Fibroblast of the aortic adventitia (primary cell): Measurements from ENCODE around the gene COLEC11. TPM values are rescaled to one million over a fixed set of nuclear protein-coding genes. Genes with fewer than 3 reads are reported as not detected.

Experiments
- DNase-seq: peaks from one replicate; pipeline ENCODE4 v3.0.0-alpha.2; 2010; ENCODE audit warnings: low read depth
- H3K4me3 ChIP-seq: 2 replicates; pipeline ENCODE4 v1.5.1; 2011; ENCODE audit warnings: low read depth, mild to moderate bottlenecking, control low read depth, low read length, moderate library complexity
- total RNA-seq: library from RNA; depleted of rRNA; stranded (reverse); fragments of >200 nt; gene quantifications from 2 replicates; pipeline ENCODE4 v1.2.3, GENCODE V29; 2012; ENCODE audit warnings: low replicate concordance
- TF ChIP-seq, protein P1 (sequence below): IDR thresholded peaks from 2 replicates; pipeline ENCODE4 v1.5.1; 2011; ENCODE audit warnings: mild to moderate bottlenecking, low read length, control low read depth, inconsistent platforms; ENCODE audit not compliant: insufficient read depth

The COLEC11 gene
- total RNA-seq, 1 donor, result 0.09 TPM

DNA sequence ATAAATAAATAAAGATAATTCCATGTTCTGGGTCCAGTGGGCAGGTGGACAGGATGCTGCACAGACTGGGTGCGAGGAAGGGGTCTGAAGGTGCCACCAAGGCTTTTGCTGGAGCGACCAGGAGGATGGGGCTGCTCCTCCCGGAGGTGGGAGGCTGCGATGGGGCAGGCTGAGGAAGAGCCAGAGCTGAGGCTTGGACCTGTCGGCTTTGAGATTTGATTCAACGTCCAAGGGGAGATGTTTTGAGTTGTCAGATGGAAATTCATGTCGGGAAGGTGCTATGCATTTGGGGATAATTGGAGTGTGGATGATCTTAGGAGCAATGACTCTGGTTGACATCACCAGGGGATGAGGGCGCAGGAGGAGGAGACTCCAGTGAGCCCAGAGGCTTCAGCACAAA lies 74.7 kb downstream of the COLEC11 start:
- no peak for DNase-seq
- H3K4me3 ChIP-seq, result no peak overlapping the region
- TF ChIP-seq, protein P1, sequence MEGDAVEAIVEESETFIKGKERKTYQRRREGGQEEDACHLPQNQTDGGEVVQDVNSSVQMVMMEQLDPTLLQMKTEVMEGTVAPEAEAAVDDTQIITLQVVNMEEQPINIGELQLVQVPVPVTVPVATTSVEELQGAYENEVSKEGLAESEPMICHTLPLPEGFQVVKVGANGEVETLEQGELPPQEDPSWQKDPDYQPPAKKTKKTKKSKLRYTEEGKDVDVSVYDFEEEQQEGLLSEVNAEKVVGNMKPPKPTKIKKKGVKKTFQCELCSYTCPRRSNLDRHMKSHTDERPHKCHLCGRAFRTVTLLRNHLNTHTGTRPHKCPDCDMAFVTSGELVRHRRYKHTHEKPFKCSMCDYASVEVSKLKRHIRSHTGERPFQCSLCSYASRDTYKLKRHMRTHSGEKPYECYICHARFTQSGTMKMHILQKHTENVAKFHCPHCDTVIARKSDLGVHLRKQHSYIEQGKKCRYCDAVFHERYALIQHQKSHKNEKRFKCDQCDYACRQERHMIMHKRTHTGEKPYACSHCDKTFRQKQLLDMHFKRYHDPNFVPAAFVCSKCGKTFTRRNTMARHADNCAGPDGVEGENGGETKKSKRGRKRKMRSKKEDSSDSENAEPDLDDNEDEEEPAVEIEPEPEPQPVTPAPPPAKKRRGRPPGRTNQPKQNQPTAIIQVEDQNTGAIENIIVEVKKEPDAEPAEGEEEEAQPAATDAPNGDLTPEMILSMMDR, result no peak

DNA sequence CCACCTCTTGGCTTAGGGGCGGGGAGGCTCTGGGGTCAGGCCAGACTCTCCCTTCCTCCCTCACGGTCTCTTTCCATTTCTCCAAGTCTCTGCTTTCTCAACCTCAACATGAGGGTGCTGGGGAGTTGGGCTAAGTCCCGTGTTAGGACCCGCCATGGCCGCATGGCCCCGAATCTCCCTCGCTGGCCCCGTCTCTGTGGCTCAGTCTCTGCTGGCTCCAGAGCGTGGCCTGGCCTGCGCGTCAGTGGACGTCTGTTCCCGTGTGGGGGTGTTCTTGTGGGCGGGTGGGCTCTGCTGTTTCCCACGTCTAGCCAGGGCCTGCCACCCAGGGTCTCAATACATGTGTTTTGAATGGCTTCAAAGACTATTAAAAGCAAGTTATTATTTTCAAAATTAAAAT lies 75.5 kb downstream of the COLEC11 start:
- TF ChIP-seq, protein P1, result no peak
- no peak overlapping the region for H3K4me3 ChIP-seq
- DNase-seq, result no peak

- DNase-seq, result no peak
- no peak overlapping the region for H3K4me3 ChIP-seq
- TF ChIP-seq, protein P1, result no peak
Observed at GRCh38 chr2:3670941-3671340, 76.0 kb downstream of the COLEC11 start.

GRCh38 chr2:3672861-3673678 lies 78.2 kb downstream of the COLEC11 start:
- no peak for DNase-seq
- TF ChIP-seq, protein P1, result no peak
- no peak overlapping the region for H3K4me3 ChIP-seq

- TF ChIP-seq, protein P1, result no peak
- no peak overlapping the region for H3K4me3 ChIP-seq
- no peak for DNase-seq
Observed at GRCh38 chr2:3674066-3674845, 79.3 kb downstream of the COLEC11 start.

DNA sequence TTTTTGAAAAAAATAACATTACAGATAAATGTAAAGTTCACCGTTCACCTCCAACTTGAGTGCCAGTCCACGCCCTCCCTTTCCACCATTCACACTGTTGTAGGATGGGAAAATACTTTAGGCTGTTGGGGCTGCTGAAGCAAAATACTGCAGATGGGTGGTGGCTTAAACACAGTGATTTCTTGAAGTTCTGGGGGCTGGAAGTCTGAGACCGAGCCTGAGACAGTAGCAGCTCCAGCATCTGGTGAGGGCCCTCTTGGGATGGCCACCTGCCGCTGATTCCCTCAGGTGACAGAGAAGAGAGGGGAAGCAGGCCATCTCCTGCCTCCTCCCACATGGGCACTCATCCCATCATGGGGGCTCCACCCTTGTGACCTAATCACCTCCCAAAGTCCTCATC lies 80.8 kb downstream of the COLEC11 start:
- TF ChIP-seq, protein P1, result no peak
- DNase-seq, result no peak
- H3K4me3 ChIP-seq, result no peak overlapping the region
